Measurements from ENCODE around the gene GAS6. TPM values are rescaled to one million over a fixed set of nuclear protein-coding genes. Genes with fewer than 3 reads are reported as not detected.

The GAS6 gene
- total RNA-seq, 1 experiment from 2014 or later, result 49.4 TPM

- peaks cover 10 to 32% of the 10 kb centered on the region in 2 experiments for H3K4me1 ChIP-seq (ENCODE audit: control insufficient read depth in 1 of 2, insufficient read depth in 2 of 2, low read length in 2 of 2)
- H3K27me3 ChIP-seq (ENCODE audit: insufficient read depth, low read length), result no peaks in the 10 kb centered on the region
- H3K79me2 ChIP-seq (ENCODE audit: insufficient read depth, low read length), result peaks cover 89% of the 10 kb centered on the region
- RAD21 ChIA-PET (ENCODE audit: low non-redundant PET in 1 of 2, low total read pairs in 2 of 2, uncharacterized antibody in 2 of 2, unreplicated experiment in 2 of 2), result no interaction called here
- H3K36me3 ChIP-seq (ENCODE audit: control insufficient read depth in 1 of 2, insufficient read depth in 2 of 2, low read length in 2 of 2), result peaks cover 0 to 20% of the 10 kb centered on the region in 2 experiments; a peak in 1 of 4 replicates
- no peak for DNase-seq (ENCODE audit: low read depth, low spot score)
- no peak overlapping the region for H3K9ac ChIP-seq (ENCODE audit: low read length)
- CTCF ChIA-PET, result no interaction called here
- intact Hi-C loops (cut with micrococcal nuclease), result loop anchor here (2.0 kb wide), 1 partner anchor 367 kb away; no protein-coding TSS in a partner anchor
- no peaks in the 10 kb centered on the region for H4K20me1 ChIP-seq (ENCODE audit: insufficient read depth)
- BruUV-seq (replicated peaks), result no TSS peak
- peaks cover 0 to 6% of the 10 kb centered on the region in 2 experiments; a peak in 1 of 4 replicates for H3K9me3 ChIP-seq (ENCODE audit: control insufficient read depth in 1 of 2, insufficient read depth in 1 of 2, low read depth in 1 of 2, low read length in 2 of 2)
- 0 out of 2 replicates have a peak overlapping the region, but pooled peaks have one; percentile 8 for H3K27ac ChIP-seq (ENCODE audit: low read depth, low read length)
- POLR2A ChIA-PET, result no interaction called here
- H3K4me2 ChIP-seq (ENCODE audit: low read length), result no peak overlapping the region
- TF ChIP-seq JUND (IDR thresholded peaks at IDR 0.05) (no peak), TCF7L2 (IDR thresholded peaks at IDR 0.05; ENCODE audit: borderline replicate concordance, extremely low read depth, insufficient read depth, insufficient read length) (no peak), CTCF (IDR thresholded peaks at IDR 0.05 in 2 of 3, conservative IDR thresholded peaks at IDR 0.05 in 1 of 3; ENCODE audit: borderline replicate concordance in 1 of 3, insufficient read depth in 1 of 3, low read depth in 2 of 3, low read length in 2 of 3) (no peak), RAD21 (IDR thresholded peaks at IDR 0.05; ENCODE audit: low read depth) (no peak), EGR1 (IDR thresholded peaks at IDR 0.05; ENCODE audit: low read depth) (no peak), ZBTB33 (IDR thresholded peaks at IDR 0.05; ENCODE audit: extremely low read depth, insufficient replicate concordance, low read length) (no peak), ZFX (IDR thresholded peaks at IDR 0.05) (no peak), ELF1 (IDR thresholded peaks at IDR 0.05; ENCODE audit: borderline replicate concordance, low read depth) (no peak), POLR2AphosphoS5 (IDR thresholded peaks at IDR 0.05; ENCODE audit: low read depth, low read length) (no peak), ATF3 (IDR thresholded peaks at IDR 0.05) (no peak), ZNF274 (IDR thresholded peaks at IDR 0.05; ENCODE audit: low read depth, low read length) (no peak), SIN3A (IDR thresholded peaks at IDR 0.05; ENCODE audit: low read depth) (no peak), CBX3 (IDR thresholded peaks at IDR 0.05; ENCODE audit: low read depth) (no peak), SP1 (IDR thresholded peaks at IDR 0.05; ENCODE audit: low read depth) (no peak), SRF (IDR thresholded peaks at IDR 0.05; ENCODE audit: low read depth) (no peak), EZH2 (IDR thresholded peaks at IDR 0.05) (no peak), POLR2A (IDR thresholded peaks at IDR 0.05; ENCODE audit: borderline replicate concordance, extremely low read depth, insufficient read depth, insufficient read length) (no peak)
- TF ChIP-seq, protein P1, sequence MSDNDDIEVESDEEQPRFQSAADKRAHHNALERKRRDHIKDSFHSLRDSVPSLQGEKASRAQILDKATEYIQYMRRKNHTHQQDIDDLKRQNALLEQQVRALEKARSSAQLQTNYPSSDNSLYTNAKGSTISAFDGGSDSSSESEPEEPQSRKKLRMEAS (IDR thresholded peaks at IDR 0.05), result no peak
- TF ChIP-seq, protein P2, sequence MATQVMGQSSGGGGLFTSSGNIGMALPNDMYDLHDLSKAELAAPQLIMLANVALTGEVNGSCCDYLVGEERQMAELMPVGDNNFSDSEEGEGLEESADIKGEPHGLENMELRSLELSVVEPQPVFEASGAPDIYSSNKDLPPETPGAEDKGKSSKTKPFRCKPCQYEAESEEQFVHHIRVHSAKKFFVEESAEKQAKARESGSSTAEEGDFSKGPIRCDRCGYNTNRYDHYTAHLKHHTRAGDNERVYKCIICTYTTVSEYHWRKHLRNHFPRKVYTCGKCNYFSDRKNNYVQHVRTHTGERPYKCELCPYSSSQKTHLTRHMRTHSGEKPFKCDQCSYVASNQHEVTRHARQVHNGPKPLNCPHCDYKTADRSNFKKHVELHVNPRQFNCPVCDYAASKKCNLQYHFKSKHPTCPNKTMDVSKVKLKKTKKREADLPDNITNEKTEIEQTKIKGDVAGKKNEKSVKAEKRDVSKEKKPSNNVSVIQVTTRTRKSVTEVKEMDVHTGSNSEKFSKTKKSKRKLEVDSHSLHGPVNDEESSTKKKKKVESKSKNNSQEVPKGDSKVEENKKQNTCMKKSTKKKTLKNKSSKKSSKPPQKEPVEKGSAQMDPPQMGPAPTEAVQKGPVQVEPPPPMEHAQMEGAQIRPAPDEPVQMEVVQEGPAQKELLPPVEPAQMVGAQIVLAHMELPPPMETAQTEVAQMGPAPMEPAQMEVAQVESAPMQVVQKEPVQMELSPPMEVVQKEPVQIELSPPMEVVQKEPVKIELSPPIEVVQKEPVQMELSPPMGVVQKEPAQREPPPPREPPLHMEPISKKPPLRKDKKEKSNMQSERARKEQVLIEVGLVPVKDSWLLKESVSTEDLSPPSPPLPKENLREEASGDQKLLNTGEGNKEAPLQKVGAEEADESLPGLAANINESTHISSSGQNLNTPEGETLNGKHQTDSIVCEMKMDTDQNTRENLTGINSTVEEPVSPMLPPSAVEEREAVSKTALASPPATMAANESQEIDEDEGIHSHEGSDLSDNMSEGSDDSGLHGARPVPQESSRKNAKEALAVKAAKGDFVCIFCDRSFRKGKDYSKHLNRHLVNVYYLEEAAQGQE (IDR thresholded peaks at IDR 0.05; ENCODE audit: low read depth), result no peak
- H3K4me3 ChIP-seq (replicated peaks in 1 of 2; ENCODE audit: low read depth in 1 of 2, low read length in 2 of 2), result no peak overlapping the region
- H3K9me2 ChIP-seq (ENCODE audit: insufficient read depth), result no peaks in the 10 kb centered on the region
- no peak overlapping the region for H2AFZ ChIP-seq (ENCODE audit: low read depth, low read length, poor library complexity, severe bottlenecking)
- no peak for ATAC-seq
These were observed 4.4 kb downstream of the GAS6 start for GRCh38 chr13:113859311-113860050.

Data from HCT116 (cell line).